ENCODE data around the gene FNDC1.

The FNDC1 gene

DNA sequence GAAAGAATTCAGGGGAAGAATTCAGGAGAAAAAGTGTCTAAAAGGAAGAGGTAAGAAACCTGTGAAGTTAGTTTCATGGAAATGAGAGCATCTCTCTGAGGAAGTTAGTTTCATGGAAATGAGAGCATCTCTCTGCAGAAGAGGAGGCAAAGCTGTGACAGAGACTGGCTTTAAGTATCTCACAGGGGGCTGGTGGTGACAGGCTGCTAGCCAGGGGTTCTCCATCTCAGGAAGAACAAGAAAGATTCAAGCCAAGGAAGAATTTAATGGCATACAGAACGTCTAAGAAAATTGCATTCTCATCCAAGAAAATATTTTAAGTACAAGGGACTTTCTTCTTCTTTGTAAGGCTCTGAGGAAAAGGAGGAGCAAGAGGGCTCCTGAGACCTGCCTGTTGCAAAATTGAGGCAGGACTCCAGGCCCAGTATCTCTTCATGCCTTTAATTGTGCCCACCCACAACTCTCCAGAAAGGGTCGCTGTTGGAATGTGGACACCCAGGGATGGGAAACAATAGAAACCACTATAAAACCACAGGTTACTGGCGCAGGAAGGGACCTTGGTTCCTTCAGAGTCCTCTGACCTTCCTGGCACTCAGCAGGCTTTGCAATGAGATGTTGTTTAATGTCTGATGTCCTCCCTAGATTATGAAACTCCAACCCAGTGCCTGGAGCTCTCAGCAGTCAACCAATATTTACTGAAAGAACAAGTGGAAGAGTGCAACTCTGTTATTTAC, 136.8 kb downstream of the FNDC1 start:
- DNase-seq (ENCODE audit: low spot score) (no peak), FAIRE-seq (no peak)

DNA sequence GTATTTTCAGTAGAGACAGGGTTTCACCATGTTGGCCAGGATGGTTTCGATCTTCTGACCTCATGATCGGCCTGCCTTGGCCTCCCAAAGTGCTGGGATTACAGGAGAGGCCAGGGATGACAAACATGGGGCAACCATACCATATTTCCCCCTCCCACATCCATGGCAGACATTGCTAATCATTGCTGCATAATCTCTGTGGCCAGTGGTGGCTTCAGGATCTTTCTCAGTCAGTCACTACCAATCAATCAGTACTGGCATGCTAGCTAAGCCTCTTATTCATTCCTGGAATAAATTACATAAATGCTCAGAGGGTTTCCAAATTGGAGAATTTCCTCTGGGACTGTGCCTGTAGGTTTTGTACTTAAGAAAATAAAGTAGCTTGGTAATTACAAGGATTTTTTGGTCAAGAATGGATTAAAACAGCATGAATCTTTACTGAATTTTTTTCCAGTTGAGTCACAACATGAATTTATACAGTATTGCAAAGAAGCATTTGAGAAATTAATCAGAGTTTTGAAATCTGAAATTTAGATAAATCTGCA, 138.1 kb downstream of the FNDC1 start:
- DNase-seq (ENCODE audit: low spot score) (no peak), FAIRE-seq (no peak)

DNA sequence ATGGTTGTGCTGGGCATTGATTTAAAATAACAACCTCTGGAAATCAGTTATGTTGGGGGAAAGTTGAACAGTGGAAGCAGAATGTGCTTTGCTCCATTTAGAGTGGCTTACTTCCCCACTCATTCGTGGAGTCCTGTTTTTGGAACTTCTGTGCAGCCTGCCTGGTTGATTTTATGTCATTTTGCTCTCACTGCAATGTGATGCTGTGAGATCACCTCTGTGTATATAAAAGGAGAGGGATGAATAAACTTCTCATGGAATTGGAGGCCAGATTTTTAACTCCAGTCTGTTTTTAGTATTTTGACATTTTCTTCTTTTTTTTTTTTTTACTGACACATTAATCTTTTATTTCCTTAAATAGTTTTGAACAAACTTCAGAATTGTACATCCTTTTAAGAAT, 139.0 kb downstream of the FNDC1 start:
- no peak for FAIRE-seq
- no peak for DNase-seq (ENCODE audit: low spot score)

DNA sequence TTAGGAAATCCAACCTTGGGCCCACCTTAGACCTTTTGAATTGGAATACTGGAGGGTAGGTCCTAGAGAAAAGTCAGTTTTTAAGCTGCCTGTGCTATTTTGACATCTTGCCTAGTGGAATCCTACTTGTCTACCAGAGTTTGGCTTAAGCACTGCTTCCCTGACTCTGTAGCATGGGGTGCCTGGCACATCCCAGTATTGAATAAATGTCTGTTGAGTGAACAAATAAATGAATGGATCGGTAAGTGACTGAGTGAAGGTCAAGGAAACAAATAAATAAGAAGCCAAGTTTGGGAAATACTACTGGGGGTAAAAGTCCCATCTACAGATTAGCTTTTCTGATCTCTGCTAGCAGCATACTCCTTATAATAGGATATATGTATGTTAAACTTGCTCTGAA, 140.5 kb downstream of the FNDC1 start:
- DNase-seq (ENCODE audit: low spot score) (no peak), FAIRE-seq (no peak)

GRCh38 chr6:159311618-159312017, 142.4 kb downstream of the FNDC1 start:
- no peak for FAIRE-seq
- DNase-seq (ENCODE audit: low spot score), result no peak

DNA sequence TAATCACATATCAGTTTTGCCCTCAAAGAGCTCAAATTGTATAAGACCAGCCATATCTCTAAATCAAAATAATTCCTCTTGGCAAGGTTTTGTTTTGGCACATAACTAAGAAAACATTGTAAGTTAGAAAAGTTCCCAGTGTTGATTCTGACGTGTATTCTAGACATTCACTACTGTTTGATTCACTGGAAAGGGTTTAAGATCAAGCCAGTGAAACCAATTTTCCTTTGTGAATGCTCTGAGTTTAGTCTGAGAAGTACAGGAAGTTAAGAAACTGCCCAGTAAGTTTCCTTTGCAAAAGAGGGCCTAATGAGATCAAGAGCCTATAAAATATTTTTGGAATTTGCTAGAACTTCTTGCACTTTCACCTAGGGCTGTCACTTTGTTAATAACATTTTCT, 143.0 kb downstream of the FNDC1 start:
- no peak for DNase-seq (ENCODE audit: low spot score)
- FAIRE-seq, result no peak

DNA sequence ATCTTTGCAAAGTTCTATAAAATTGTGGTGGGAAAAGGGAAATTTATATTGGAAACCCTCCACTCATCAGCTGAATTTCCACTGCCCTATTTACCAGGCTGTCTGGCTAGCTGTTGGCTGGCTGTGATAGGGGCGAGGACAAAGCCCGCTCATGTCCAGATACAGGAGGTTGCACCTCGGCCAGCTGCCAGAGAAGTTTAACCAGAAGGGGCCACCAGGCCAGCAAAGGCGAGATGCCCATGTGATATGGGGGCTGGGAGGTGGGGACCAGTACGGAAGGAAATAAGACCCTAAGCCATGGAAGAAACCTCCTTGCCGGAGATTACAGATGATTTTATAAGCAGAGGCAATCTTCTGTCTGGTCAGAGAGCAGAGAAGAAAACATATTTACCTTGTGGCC, 143.8 kb downstream of the FNDC1 start:
- FAIRE-seq (no peak), DNase-seq (ENCODE audit: low spot score) (no peak)

GRCh38 chr6:159315562-159315961, 146.4 kb downstream of the FNDC1 start:
- FAIRE-seq (no peak), DNase-seq (ENCODE audit: low spot score) (no peak)

GRCh38 chr6:159317430-159317829, 148.2 kb downstream of the FNDC1 start:
- DNase-seq (ENCODE audit: low spot score), result no peak
- FAIRE-seq, result no peak

DNA sequence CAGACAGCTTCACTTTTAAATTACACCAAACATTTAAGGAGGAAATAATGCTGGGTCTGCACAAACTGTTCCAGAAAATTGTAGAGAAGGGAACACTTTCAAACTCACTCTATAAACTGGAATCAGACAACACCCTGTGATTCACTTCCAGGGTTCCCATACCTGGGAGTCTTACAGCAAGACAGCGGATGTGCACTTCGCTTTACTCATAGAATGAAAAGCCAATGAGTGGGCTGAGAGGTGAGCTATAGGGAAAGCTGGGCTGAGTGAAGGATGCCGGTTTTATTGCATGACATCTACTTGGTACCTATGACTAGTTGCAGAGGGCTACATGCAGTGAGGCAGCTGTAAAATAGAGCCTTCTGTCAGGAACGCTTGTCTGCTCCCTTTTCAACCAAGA, 152.1 kb downstream of the FNDC1 start:
- no peak for FAIRE-seq
- DNase-seq (ENCODE audit: low spot score), result no peak
